NCI-H1694 (cell line): ENCODE measurements around the gene OPHN1.
A peak's percentile ranks its signal among the peaks of the same experiment; 100 is the strongest.
"Not testable (repeated sequence)": the region's sequence is repeated elsewhere in the genome, so short reads cannot be mapped to it uniquely, and the experiment has no call there.

Source experiments
- DNase-seq: peaks from one replicate; lab custom pipeline; 2025; lab: John Stamatoyannopoulos, UW

The OPHN1 gene

GRCh38 chrX:68070119-68070518 is 363.2 kb downstream of the OPHN1 start:
- not testable (repeated sequence) for DNase-seq

- DNase-seq, result no peak
Observed at GRCh38 chrX:68061206-68061535, 372.1 kb downstream of the OPHN1 start.

GRCh38 chrX:68060506-68061205 is 372.6 kb downstream of the OPHN1 start:
- no peak for DNase-seq

- DNase-seq, result no peak
Observed at GRCh38 chrX:68059469-68059868, 373.8 kb downstream of the OPHN1 start.

- no peak for DNase-seq
Observed at GRCh38 chrX:68049466-68049865, 383.8 kb downstream of the OPHN1 start.

GRCh38 chrX:68048774-68049173 is 384.5 kb downstream of the OPHN1 start:
- no peak for DNase-seq

- DNase-seq, result no peak
Observed at GRCh38 chrX:68045008-68045577, 388.2 kb downstream of the OPHN1 start.

- DNase-seq, result no peak
Observed at GRCh38 chrX:68043713-68044438, 389.4 kb downstream of the OPHN1 start.

- no peak for DNase-seq
Observed at GRCh38 chrX:68041110-68041509, 392.2 kb downstream of the OPHN1 start.

- DNase-seq, result peak; percentile 46
Observed at GRCh38 chrX:68018248-68019203, 414.8 kb downstream of the OPHN1 start.

- no peak for DNase-seq
Observed at GRCh38 chrX:67998540-67998939, 434.8 kb downstream of the OPHN1 start.
